Left cardiac atrium (tissue), 4 donors: ENCODE results near the gene RAB3C. TPM values are rescaled to one million over a fixed set of nuclear protein-coding genes. Genes with fewer than 3 reads are reported as not detected.
A peak's percentile ranks its signal among the peaks of the same experiment; 100 is the strongest.
"Not testable (repeated sequence)": the region's sequence is repeated elsewhere in the genome, so short reads cannot be mapped to it uniquely, and the experiment has no call there.

Source experiments
- ATAC-seq, 2 donors: fragments of 200-7000 bp; cut with Tn5 transposase; one replicate each; pipeline ENCODE4 v1.9.1; 2020; ENCODE audit warnings: mild to moderate bottlenecking in 2 of 2, moderate library complexity in 2 of 2
- DNase-seq: peaks from one replicate; pipeline ENCODE4 v3.0.0-alpha.2; 2020
- intact Hi-C, 2 donors: fragments of 100-400 bp; cut with DNase I; formaldehyde crosslinking; loops; one replicate each; pipeline versions ENCODE4 v1.14.1 to v1.15.1; 2022 to 2023
- total RNA-seq, 2 donors: library from RNA; stranded (reverse); fragmentation: NEBNext Ultra II Directional; extraction: Animal tissue kit (Norgen Biotek cat#: 25700); gene quantifications; one replicate each; pipeline ENCODE4 v1.2.1, GENCODE V29; 2021
- donor health status: DM: no; HTN: yes; CAD: no.
- donor health status: DM: no; HTN: yes; CAD: no; lungs with severe emphysema.
- donor health status: DM: yes; HTN: yes; CAD: no.
- donor health status: Dilated cardiomyopathy.

The RAB3C gene
- total RNA-seq, 2 donors from 2014 or later, result 1.3 to 1.9 TPM

DNA sequence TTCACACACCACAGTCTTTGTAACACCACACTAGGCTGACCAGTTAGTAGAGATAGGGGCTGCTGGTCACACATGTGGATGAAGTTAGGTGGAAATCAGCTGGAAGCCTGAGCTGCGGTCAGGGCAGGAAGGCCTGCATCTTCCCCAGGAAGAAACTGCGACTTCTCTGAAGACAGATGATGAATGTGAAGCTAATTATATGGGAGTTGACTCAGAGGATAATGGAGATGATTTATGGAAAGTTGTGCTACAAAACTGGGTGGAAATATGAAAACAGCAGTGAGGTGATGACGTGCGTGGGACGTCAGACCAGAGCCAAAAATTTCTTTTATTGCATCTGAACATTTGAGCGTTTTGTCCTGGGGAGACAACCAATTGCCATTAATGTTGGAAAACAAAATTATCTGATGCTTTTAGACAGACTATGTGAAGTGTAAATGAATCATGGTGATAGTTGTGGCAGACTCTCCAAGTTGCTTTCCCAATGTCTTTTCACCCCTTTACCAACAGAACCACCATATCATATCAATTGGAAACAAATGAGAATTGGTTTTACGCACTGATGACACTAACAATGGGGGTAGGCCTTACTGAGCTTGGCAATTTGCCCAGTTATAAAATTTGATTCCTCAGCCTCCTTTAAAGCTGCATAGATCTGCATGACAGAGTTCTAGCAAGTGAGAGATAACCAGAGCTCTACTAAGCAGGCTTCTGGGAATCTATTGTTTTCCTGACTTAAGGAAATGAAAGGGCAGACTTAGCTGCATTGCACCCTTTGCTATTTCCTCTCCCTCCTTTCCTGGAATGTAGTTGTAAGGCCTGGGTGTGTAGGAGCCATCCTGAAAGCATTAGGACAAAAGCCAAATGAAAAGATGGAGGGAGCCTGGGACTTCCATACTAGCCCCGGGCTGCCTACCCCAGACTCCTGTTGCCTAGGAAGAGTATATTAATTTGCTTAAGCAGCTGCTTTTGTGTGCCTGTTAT, 84.0 kb downstream of the RAB3C start:
- intact Hi-C loops, result no loop called here

DNA sequence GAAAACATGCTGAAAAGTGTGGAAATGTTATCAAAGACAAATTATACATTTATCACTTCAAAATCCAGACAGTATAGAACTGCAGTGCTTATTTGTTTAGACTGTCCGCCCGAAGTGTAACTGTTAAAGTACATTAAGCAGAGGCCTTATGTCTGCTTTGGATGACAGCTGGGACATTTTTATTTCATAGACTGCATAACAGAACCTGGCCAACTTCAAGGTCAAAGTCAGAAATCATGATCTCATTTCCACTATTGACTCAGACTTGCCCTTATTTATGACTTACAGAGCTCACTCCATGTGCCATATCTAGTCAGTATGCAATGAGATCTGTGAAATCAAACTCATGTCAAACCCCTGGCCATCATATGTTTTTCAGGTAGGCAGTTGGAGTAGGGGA, 87.7 kb downstream of the RAB3C start:
- intact Hi-C loops, result no loop called here
- peak in 1 of 2 donors; percentile 84 for ATAC-seq

More for the DNA sequence above, 84.0 kb downstream of the RAB3C start:
- ATAC-seq (peak in 1 of 2 donors; percentile 57), DNase-seq (no peak)

DNA sequence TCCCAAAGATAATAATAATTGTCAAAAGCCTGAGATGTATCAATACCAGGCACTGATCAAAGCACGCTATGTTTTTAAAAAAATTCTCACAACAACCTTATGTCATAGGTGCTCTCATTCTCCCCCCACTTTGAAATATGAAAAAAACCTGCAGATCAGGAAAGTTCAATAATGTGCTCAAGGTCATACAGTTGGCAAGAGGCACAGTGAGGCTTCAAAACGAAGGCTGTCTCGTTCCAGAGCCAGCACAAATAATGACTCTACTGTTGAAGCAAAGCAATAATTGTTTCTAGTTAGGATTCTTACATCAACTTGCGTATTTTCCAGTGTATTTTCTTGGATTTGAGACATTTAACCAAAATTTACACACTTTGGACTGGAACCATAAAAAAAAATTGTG, 88.3 kb downstream of the RAB3C start:
- ATAC-seq (peak in 1 of 2 donors; percentile 65), DNase-seq (no peak)
- intact Hi-C loops, result no loop called here

More for the DNA sequence above, 87.7 kb downstream of the RAB3C start:
- DNase-seq, result no peak

DNA sequence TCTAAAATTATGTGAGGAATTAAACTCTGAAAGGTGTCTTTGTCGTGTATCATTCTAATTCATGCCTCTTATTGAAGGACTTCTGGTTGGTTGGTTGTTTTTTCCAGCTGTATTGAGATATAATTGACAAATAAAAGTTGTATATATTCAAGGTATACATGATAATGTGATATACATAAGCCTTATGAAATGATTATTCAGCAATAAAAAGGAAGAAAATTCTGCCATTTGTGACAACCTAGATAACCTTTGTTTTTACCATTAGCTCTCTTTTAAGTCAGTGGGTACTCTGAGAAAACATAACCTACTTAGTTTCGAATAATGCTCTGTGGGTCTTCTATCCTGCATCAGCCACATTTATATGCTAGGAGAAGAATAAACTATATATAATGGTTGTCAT, 89.6 kb downstream of the RAB3C start:
- ATAC-seq, result no peak
- DNase-seq, result no peak
- intact Hi-C loops, result no loop called here

DNA sequence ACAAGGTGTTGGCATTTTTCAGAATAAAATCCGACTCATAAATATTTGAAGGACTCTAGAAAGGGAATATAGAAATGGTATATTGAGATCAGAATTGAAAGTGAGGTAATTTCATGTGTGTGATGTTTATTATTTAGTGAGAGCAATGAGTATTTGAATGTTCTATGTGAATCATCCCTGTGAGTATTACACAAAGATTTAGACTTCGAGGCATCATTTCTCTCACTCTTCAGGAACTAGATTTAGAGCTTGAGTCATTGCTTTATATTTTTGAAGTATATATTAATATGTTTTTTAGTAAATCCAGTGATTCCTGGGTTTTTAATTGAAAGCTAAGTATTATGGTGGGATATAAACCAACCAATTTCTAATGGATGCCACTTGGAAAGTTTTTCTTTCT, 91.2 kb downstream of the RAB3C start:
- ATAC-seq (no peak), DNase-seq (no peak)
- intact Hi-C loops, result no loop called here

DNA sequence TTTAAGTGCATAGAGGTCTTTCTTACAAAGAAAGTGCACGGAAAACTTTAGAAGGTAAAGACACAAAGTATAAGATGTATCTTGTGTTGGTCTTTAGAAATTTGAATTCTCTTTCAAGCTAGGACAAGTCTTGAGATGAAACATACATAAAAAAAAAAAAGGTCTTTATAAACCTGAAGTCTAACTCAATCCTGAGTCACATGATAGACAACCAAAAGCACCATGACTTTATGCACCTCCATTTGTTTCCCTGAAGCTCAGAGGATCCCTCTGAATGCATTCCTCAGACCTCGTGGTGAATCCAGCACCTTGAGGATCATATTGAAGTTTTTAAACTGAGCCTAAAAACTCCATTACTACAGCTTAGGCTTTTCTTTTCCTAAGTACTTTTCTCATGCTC, 91.8 kb downstream of the RAB3C start:
- ATAC-seq, result no peak
- no peak for DNase-seq
- intact Hi-C loops, result no loop called here

DNA sequence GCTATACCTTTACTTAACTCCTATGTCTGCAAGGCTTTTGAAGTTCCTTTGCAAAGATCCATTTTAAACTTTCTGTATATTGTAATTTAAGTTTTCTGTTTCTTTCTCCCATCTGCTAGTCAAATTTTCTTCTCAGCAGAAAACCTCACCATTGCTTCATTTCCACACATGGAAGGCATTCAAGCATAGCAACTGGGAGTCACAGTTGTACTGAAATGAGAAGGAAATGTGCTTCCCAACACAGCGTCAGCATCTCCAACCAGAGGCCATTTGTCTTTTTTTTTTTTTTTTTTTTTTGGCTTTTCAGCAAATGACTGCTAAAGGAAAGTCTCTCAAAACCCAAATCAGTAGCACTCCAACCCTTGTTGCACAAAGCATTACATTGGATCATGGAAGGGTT, 92.5 kb downstream of the RAB3C start:
- intact Hi-C loops, result no loop called here
- DNase-seq (no peak), ATAC-seq (no peak)

DNA sequence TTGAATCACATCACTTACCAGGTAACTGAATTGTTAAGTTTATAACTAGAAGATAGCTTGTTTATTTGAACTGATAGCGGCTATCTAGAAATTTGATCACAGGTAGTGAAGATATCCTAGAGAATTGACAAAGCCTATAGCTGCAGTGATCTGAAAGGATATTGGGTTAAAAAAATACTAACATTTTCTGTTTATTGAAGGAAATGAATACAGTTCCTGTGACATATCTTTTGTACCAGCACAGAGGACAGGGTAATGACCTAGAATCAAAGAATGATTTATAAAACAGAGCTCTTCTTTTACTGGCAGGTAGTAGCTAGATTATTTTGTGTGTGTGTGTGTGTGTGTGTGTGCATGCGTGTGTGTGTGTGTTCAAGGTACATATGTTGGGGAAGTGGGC, 94.8 kb downstream of the RAB3C start:
- DNase-seq, result no peak
- no peak for ATAC-seq
- intact Hi-C loops, result no loop called here

DNA sequence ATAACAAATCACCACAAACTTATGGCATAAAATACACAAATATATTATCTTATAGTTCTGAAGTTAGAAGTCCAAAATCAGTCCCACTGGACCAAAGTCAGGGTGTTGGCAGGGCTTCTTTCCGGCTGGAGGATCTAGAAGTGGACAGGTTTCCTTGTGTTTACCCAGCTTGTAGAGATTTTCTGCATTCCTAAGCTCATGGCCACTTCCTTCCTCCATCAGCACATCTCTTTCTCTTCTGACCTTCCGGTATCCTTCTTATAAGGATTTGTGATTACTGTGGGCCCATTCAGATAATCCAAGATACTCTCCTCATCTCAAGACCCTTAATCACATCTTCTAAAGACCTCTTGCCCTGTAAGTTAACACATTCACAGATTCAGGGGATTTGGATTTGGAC, 97.6 kb downstream of the RAB3C start:
- ATAC-seq (no peak), DNase-seq (no peak)
- intact Hi-C loops, result no loop called here

DNA sequence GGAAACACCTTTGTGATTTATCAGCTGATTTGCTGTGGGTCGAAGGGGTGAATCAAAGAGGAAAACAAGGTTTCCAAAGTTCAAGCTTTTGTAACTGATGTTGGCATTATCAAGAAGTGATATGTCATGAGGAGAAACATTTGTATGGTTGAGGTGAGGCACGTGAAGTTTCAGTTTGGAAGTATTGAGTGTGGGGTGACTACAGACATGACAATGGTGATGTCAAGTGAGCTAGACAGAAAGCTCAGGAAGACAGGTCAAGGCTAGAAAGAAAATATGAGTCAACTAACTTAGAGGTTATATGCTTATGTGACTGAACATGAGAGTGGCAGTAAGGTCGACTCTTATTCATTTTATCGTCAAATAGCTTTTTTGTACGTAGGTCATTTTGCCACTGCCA, 99.1 kb downstream of the RAB3C start:
- intact Hi-C loops, result no loop called here
- ATAC-seq (no peak), DNase-seq (no peak)

DNA sequence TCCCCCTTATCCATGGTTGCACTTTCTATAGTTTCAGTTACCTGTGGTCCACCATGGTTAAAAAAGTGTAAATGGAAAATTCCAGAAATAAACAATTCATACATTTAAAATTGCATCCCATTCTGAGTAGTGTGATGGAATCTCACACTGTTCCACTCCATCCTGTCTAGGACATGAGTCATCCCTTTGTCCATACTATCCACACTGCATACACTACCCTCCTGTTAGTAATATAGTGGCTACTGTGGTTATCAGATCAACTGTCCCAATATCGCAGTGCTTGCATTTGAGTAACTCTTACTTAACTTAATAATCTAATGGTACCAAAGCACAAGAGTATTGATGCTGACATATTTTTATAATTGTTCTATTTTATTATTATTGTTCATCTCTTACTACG, 100.7 kb downstream of the RAB3C start:
- DNase-seq (no peak), ATAC-seq (no peak)
- intact Hi-C loops, result no loop called here

DNA sequence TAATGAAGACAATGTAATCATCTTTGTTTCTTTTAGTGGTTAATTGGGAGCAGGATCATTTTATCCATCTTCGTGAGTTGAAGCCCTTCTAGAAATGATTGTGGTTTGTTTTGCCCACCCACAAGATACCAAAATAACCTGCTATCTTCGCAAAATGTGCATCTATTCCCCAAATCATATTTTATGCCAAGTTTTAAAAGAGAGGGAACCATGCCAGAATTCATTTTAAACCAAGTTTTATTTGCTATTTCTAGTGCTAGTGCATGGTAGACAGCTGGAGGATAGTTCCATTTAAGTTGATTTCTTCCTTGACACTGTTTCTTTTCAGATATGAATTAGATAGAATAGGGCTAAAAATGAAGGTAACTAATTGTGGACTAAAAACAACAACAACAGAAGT, 104.2 kb downstream of the RAB3C start:
- intact Hi-C loops, result no loop called here
- DNase-seq (no peak), ATAC-seq (no peak)

DNA sequence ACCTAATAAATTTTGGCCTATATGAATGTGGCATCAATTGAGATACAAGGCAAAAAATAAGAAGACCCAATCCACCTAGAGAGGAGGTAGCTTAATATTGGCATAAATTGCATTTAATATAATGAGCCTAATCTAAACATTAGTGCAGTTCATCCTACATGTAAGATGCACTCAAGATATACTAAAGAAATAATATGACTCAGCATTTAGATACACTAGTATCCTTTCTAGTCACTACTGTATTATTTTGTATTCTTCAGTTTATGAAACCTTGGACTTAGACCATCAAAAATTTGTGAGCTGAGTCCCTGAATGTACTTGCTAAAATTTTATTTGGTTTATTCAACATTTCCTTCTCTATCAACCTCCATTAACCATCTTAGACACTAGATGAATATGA, 104.7 kb downstream of the RAB3C start:
- intact Hi-C loops, result no loop called here
- ATAC-seq (no peak), DNase-seq (no peak)

DNA sequence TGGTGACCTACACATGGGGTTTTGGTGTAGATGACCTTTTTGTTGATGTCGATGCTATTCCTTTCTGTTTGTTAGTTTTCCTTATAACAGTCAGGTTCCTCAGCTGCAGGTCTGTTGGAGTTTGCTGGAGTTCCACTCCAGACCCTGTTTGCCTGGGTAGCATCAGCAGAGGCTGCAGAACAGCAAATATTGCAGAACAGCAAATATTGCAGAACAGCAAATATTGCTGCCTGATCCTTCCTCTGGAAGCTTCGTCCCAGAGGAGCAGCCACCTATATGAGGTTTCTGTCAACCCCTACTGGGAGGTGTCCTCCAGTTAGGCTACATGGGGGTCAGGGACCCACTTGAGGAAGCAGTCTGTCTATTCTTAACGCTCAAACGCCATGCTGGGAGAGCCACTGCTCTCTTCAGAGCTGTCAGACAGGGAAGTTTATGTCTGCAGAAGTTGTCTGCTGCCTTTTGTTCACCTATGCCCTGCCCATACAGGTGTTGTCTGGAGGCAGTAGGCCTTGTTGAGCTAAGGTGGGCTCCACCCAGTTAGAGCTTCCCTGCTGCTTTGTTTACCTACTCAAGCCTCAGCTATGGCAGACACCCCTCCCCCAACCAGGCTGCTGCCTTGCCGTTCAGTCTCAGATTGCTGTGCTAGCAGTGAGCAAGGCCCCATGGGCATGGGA, 116.3 kb downstream of the RAB3C start:
- intact Hi-C loops, ATAC-seq, DNase-seq: not testable (repeated sequence)

DNA sequence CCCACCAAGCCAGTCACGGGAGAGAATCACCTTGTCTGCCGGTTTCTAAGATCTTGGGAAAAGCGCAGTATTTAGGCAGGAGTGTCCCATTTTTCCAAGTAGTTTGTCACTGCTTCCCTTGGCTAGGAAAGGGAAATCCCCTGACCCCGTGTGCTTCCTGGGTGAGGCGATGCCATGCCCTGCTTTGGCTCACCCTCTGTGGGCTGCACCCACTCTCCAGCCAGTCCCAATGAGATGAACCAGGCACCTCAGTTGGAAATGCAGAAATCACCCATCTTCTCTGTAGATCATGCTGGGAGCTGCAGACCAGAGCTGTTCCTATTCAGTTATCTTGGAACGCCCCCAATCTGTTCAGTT, 116.9 kb downstream of the RAB3C start:
- ATAC-seq (no peak), DNase-seq (no peak)
- intact Hi-C loops, result no loop called here

DNA sequence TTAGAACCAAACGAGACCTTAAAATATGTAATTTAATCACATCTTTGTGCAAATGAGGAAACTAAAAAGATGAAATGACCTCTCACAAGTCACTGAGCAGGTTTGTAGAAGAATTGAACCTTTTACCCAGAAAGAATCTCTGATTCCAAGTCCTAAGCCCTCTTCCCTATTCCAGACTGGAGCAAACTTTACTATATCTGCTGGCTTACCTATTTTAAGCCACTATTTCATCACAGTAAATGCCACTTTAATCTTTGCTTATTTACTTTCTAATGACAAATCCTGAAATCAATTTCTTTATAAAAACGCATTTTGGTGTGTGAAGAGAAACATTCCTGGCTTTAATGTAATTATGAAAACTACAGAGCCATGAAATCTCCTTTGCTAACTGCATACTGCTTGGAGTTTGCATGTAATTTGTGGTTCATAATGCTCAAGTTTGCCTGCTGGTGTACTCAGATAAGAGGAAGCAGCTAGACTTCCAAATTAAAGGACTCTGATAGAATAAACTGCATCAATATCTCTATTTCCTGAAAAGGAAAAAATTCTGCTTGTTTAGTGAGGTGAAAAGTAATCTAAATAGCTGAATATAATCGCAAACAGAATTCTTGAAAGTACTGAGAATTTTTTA, 121.2 kb downstream of the RAB3C start:
- intact Hi-C loops, result no loop called here
- ATAC-seq (no peak), DNase-seq (no peak)

DNA sequence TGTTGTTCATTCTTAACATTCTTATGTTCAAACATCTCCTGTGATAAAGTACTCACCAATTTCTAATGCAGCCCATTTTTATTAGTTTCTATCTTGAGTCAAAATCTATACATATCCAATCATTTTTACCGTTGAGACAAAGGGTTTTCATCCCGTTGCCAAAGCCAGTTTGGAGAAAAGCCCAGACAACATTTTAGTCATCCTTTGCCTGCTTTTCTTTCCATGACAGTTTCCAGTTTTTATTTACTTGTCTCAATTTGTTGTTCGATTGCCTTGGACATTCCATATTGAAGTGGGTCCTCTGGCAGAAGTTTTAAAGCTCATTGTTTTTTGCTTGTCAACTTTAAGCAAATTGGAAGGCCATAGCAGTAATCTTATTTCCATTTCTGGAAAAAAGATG, 123.9 kb downstream of the RAB3C start:
- DNase-seq (no peak), ATAC-seq (no peak)
- intact Hi-C loops, result no loop called here

DNA sequence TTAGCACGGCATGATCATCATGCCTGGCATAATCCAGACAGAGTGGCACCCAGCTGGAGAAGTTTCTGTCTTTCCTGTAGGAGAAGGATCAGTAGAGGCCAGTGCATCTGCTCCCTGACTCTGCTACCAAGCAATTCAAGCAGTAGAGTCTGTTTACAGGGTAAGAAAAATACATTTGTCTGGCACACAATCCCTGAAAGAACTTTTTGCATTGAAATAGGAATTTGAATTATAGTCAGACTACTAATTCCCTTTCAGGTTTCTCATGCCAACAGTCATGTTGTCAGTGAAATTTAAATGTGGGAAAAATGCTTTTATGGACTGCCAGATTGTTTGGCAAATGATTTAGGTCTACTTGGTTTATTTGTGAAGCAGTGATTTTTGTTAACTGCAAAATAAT, 125.6 kb downstream of the RAB3C start:
- DNase-seq (no peak), ATAC-seq (no peak)
- intact Hi-C loops, result no loop called here

DNA sequence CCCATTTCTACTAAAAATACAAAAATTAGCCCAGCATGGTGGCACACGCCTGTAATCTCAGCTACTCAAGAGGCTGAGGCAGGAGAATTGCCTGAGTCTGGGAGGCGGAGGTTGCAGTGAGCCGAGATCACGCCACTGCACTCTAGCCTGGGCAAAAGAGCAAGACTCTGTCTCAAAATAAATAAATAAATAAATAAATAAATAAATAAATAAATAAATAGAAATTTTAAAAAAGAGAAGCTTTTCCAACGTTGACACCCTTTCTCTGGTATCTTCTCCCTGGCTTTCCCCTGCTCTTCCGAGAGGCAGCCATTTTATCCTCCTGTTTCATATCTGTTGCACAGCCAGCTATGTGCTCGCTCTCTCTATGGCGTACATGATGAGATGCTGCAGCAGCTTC, 127.5 kb downstream of the RAB3C start:
- ATAC-seq, intact Hi-C loops, DNase-seq: not testable (repeated sequence)

DNA sequence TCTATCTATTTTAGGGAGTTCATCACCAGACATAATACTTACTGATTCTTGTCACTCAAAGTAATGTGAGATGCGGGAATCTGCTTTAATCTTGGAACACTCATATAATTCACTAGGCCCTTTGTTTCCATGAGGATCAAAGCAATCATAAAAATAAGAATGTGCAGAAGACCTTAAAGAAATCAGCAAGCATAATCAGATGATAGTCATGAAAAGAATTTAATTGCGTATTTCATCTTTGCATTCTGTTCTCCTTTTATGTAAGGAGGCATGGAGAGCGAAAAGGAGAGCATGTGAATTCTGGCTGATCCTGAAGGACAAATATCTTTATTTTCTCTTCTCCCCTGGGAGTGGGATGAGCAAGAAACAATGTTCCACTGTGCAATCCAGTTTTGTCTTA, 128.0 kb downstream of the RAB3C start:
- intact Hi-C loops, result no loop called here
- ATAC-seq (no peak), DNase-seq (no peak)
